ENCODE data around the gene ALS2. TPM values are rescaled to one million over a fixed set of nuclear protein-coding genes. Genes with fewer than 3 reads are reported as not detected.
"Not testable (repeated sequence)": the region's sequence is repeated elsewhere in the genome, so short reads cannot be mapped to it uniquely, and the experiment has no call there.

ALS2 gene
- total RNA-seq, 1 donor from 2014 or later = 57.5 TPM

DNA sequence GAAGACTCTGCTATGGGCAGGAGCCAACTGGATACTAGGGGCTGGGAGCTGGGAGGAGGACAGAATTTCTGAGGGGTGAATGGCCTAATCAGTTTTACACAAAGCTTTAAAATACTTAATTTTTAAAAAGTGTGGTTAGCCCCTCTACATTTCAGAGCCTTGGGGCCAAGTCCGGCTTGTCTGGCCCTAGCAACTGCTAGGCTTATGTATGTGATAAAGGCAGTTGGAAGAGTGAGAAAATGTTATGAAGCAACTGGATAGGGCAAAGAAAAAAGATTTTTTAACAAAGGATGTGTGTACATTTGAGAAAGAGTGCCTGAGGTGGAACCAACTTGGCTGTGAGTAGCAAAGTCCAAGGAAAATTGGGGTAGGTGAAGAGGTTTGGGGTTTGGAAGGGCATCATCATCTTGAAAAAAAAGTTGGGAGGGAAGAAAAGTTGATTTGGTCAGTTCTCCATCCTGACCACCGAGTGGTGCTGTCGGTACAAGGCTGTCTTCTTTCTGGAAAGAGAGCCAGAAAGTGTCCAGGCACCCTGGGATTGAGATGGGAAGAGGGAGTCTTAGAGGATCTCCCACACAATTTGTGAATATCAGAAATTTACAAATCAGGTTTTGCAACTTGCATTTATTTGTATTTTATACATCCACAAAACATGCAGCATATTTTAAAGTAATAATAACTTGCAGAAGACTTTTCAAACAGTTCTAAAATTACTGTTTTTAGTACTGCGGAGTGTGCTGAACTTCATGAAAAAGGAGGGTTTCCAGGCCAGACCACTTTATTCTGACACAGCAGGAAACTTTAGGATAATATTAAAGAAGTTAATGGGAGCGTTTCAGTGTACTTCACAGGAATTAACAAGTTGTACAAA lies 15.1 kb upstream of the ALS2 start:
- DNase-seq (ENCODE audit: low spot score in 2 of 2) (peak; percentile 19 to 65), FAIRE-seq (no peak)

DNA sequence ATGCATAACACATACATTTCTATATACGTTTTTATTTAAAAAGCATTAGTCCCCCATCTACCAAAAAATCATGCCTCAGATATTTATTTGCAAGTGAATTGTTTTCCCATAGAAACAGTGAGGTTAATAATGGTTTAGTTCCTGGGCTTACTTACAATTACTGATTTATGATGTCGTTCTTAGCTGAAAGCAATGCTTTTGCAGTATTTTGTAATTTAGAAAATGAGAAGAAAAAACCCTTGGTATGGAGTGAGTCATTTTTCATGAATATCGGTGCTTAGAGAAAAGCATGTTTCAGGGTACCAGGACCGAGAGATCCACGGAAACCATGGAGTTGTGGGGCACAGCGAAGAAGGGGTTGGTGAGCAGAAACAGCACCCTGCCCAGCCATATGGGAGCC lies 13.6 kb upstream of the ALS2 start:
- no peak for FAIRE-seq
- no peak for DNase-seq (ENCODE audit: low spot score in 2 of 2)

DNA sequence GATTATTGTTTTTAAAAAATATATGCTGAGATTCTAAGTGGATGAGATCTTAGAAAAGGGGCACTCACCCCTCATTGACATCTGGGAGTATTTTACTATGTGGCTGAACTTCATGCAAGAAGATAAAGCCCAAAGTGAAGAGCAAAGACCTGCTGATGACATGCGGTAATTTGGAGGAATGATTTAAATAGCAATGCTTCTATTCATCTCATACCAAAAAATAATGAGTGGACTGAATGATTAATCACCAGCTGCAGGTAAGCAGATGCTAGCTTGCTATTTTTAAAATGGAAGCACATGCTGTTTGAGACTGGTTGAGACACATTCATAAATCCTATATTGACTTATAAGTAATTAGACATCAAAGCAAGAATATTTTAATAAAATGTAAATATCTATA lies 12.9 kb upstream of the ALS2 start:
- FAIRE-seq = no peak

DNA sequence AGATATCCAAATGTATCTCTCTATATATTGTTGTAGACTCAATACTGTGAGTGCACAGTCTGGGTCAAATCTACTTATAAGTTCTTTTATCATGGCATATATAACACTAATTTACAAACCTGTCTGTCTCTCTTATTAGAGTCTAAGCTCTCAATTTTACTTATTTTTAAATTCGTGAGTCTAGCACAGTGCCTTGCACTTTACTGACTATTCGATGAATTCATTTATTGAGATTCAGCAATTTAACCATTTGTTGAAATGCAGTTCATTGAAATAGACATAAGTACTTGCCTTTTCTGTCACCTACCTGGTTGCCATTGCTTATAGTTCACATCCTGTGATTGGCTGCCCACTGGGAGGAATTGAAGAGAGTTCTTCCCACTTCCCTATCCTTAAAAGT lies 10.3 kb upstream of the ALS2 start:
- FAIRE-seq (no peak), DNase-seq (ENCODE audit: low spot score in 2 of 2) (no peak)

More for the DNA sequence above, 12.9 kb upstream of the ALS2 start:
- DNase-seq (ENCODE audit: low spot score in 2 of 2) = no peak

DNA sequence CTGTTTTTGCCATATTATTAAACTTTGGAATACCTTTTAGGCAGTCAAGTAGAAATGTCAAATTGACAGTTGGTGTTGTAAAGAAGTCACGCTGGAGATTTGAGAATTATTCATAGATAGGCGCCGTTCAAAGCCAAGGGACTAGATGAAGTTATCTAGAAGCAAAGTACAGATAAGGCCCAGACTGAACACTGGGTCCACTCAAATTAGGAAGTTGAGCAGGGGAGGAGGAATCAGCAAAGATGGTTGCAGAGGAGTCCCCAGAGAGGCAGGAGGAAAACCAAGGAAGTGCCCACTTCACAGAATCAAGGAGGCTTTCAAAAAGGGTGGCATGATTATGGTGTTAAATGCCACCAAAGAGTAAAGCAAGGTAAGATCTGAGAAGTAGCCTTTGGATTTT lies 9.6 kb upstream of the ALS2 start:
- FAIRE-seq (no peak), DNase-seq (ENCODE audit: low spot score in 2 of 2) (no peak)

DNA sequence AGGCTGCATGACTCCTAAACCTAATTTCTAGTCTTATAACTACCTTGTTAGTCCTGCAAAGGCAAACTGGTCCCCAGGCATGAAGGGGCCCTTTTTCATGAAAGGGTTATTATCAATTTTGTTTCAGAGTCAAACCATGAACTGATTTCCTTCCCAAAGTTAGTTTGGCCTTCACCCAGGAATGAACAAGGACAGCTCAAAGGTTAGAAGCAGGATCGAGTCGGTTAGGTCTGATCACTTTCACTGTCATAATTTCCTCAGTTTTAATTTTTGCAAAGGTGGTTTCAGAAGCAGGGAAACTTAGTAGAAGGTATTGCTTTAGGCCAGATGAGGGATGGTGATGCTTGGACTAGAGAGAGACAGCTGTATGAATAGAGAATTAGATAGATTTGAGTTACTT lies 8.7 kb upstream of the ALS2 start:
- FAIRE-seq (no peak), DNase-seq (ENCODE audit: low spot score in 2 of 2) (no peak)

DNA sequence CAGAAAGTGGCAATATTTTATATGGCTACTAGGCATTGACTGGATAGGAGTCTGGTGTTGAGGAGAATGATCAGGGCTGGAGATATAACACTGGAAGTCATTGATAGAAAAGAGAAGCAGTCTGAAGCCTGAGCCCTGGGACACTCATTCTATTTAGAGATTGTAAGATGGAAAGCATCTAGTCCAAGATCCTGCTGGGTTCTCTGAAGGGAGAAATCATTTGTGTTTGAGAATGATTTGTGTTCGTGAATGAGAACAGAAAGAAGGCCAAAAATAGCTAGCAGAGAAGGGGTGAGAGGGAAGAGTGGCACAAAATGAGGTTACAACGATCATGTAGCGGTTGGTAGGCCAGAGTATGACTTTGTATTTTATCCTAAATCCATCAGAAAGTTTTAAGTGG lies 7.6 kb upstream of the ALS2 start:
- DNase-seq (ENCODE audit: low spot score in 2 of 2) (no peak), FAIRE-seq (no peak)

DNA sequence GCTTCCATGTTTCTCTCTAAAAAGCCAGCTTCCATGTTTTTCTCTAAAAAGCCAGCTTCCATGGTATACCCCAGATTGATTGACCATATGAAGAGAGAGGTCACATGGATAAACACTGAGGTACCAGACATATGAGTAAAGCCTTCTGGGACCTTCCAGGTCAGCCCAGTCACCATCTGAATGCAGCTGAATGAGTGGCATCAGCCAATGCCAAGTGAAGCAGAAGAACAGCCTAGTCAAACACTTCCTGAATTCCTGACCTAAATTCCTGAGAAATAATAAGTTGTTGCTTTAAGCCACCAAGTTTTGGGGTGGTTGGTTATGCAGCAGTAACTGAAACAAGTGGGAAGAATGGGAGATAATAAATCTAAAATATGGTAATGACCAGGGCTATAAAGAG lies 5.7 kb upstream of the ALS2 start:
- DNase-seq (ENCODE audit: low spot score in 2 of 2) = no peak
- no peak for FAIRE-seq

DNA sequence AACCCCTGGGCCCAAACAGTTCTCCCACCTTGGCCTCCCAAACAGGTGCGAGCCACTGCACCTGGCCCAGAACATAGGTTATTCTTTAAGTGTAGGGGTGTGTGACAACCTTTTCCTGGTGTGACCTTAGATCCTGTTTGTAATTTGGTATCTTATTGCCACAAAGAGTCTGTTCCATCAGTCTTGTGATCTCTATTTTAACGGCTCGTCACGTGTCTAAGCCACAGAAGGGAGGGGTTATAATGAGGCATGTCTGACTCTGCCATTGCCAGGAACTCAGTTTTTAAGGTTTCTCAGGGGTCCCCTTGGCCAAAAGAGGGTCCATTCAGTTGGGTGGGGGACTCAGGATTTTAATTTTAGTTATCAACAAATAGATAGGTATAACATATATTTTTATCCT lies 4.4 kb upstream of the ALS2 start:
- FAIRE-seq (no peak), DNase-seq (ENCODE audit: low spot score in 2 of 2) (no peak)

DNA sequence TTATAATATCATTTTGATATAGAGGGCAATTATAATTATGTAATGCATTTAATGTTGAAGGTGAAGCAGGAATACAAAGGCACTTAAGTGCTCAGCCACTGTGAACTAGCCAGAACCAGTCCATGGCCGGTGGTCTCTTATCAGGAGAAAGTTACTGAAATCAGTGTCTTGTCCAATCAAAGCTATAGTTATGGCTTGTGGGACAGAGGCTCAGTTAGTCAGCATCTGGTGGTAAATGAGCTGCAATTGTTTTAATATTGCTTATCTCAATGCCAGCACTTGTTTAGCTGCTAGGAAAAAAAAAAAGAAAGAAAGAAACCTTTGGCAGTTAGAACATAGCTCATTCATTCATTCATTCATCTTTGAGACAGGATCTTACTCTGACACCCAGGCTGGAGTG lies 3.8 kb upstream of the ALS2 start:
- FAIRE-seq = no peak
- DNase-seq (ENCODE audit: low spot score in 2 of 2) = no peak

DNA sequence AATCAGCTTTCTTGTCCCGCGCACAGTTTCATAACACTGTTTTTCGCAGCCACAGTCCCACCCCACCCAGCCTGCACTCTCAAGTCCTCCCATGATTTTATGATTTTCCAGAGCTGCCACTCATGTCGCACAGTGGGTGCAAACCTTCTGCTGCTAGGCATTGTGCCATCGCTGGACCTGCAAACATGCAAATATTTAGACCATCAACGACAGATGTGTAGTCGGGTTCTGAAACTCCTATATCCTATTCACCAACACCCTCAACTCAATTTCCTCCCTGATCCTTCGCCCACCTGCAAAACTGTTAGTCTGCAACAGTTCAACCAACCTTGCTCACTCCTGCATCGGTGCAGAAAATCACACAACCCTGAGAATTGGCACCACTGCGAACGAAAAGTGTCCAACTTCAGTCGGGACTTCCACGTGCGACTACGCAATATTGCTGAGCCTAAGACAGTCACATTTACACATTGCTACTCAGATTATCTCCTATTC lies 871 bp upstream of the ALS2 start:
- DNase-seq (ENCODE audit: low spot score in 2 of 2) (peak in 1 of 2 donors; percentile 8), FAIRE-seq (no peak)

DNA sequence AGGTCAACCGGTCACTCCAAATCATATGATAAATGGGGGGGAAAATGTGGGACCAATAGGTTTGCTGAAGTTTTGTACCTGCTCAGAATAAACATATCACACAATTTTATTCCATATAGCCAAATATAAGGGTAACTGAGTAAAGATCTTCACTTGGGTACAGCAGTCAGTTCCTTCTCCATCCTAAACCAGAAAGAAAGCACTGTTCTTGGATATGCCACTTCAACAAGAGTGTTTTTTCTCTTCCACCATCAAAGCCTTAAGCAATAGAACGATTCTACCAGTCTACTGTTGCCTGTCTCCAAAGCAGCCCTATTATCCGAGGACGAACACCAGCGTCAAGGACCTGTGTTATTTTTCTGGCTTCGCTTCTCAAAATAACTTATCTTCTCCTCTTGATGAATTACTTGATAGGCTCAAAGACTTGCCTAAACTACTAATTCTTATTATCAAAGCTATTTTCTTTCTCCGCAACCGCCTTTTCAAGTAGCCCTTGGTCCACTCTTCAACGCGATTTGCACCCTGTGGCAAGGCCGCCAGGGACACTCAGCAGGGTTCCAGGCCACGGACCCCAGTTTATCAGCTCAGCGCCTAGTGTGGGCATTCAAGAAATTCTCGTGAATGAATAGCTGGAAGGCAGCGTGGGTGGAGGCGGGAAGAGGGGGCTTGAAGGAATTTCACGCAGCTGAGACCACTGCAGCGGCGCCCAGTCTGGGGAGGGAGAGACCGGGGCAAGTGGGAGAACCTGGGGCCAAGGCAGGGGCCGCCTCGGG lies 646 bp downstream of the ALS2 start:
- DNase-seq (ENCODE audit: low spot score in 2 of 2) = peak in 1 of 2 donors; percentile 5
- FAIRE-seq = no peak

DNA sequence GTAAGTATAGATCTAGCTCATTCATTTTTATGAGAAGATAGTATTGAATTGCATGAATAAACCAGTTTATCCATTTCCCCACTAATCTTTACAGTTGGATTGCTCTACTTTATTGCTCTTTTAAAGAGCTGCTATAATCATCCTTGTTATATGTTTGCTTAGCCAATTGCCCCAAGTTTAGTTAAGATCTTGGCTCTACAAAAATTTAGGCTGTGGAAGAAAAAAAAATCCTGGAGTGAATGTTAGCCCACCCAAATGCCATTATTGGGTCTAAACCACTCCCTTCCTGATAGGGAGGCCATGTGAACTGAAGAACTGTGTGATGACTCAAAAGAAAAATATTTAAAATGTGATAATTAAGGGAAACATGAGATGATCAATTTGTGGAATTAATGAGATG lies 2.9 kb downstream of the ALS2 start:
- DNase-seq (ENCODE audit: low spot score in 2 of 2) (no peak), FAIRE-seq (no peak)

DNA sequence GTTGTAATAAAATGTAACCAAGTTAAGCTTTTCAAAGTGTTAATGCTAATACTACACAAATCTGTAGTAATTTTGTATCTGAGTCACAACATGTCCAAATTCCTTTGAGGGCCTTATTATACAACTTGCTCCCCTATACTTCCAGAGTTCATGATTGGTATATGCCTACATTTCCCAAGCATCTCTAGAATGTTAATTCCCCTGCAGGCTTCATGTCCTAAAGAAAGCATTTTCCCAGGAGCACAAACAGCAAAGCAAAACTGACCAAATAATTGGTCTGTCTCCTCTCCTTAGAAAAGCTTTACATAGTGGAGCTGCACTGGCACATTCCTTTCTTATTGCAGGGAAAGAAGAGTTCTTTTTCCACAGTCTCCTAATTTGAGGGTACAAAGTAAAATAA lies 3.7 kb downstream of the ALS2 start:
- FAIRE-seq = no peak
- DNase-seq (ENCODE audit: low spot score in 2 of 2) = no peak

DNA sequence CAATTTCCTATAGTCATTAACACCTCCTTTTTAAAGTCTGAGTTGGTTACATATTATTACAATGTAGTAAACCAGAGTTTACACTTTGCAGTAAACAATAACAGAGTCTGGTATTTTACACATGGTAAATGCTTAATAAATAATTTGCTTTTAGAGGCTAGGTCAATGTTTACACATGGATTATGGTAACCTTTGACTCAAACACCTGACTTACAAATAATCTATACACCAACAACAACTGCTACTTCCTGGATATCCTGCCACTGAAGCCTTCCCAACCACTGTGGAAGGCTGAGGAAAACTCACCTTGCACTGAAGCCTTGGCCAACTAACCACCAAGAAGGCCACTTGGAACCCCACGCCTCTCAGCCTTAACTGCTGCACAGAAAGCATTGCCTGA lies 5.4 kb downstream of the ALS2 start:
- FAIRE-seq (no peak), DNase-seq (ENCODE audit: low spot score in 2 of 2) (no peak)

DNA sequence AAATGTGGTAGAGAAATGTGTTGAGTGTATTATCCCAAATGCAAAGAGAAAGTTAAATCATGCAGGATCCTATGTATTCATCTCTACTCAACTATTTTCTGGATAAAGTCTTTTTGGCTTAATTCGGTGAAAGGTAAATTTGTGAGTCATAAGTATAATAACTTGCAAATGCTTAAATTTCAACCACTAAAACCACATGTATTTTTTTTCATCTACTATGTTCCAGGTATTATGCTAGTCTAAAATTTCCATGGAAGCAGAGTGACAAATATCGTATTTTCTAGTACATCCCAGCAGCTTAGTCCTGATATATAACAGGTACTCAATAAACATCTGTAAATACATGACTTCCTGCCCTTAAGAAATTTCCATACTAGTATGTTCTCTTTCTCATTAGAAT lies 6.2 kb downstream of the ALS2 start:
- FAIRE-seq = no peak
- no peak for DNase-seq (ENCODE audit: low spot score in 2 of 2)

DNA sequence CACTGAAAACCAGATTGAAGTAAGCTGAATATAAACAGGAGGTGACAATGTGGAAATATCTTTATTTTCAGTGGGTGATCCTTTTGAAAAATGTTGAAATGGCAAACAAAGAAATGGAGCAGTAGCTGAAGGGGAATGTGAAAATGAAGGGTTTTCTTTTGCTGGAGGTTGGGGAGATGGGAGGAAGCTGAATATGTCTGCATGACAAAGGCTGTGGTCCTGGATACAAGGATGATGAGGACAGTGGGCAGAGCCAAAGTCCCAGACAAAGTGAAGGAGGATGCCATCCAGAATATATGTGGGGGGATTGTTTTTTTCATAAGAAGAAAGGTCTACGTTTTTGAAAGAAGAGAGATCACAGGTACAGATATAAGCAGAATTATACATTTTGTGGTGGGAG lies 6.7 kb downstream of the ALS2 start:
- no peak for DNase-seq (ENCODE audit: low spot score in 2 of 2)
- no peak for FAIRE-seq

DNA sequence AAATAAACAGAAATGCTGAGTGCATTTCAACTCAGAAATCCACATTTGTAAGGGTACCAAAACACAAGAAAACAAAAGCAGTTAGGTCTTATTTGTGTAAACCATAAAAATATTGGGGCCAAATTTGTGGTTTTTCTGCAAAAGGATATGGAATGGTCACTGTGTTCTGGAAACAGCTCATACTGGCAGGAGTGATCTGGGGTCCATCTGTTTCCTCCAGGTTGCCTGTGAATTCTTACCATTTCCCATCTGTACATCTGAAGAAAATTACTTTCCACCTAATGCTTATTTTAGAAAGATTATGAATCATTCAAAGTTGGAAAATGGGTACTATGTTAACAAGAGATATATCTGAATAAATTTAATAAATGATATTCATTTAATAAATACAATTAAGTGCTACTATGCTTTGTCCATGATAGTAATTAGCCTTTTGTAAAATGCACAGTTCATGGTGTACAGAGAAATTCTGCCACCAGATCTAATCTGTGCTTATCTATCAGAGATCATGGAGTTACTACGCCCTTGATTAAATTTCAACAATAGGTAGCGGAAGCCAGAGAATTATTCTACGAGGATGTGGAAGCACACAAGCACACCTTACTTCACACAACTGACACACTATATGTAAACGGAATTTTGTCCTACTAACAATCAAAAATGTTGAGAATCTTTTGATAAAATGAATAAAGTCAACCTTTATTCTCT lies 10.9 kb downstream of the ALS2 start:
- no peak for FAIRE-seq
- DNase-seq (ENCODE audit: low spot score in 2 of 2) = no peak

DNA sequence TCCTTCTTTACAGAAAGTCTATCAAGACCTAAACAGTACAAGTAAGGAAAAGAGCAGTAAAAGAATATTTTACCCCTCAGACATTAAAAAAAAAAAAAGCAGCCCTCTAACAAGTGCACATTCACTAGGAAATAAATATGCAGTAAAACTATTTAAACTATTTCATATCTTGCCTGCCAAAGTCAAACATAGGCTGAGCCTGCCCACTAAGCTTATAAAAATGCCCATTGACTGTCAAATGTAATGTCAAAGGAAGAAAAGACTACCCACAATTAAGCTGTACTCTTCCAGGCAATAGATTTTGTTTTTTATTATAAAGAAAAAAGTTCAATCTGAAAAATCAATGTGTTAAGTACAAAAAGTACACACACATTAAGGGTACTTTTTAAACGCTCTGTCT lies 11.8 kb downstream of the ALS2 start:
- DNase-seq (ENCODE audit: low spot score in 2 of 2) = no peak
- no peak for FAIRE-seq

DNA sequence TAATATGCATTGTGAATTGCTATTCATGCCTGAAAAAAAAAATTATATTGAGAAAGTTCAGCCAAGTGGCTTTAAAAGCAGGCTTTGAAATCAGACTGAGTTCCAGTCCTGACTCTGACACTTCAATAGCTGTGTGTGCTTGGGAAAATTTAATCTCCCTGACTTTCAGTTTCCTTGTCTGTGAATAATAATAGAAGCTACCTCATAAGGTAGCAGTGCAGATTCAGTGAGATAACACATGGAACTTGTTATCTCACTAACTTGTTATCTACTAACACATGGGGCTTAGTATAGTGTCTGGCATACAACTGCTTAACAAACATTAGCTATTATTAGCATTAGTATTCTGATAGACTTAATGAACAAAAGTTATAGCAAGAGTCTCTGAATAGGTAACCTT lies 14.9 kb downstream of the ALS2 start:
- FAIRE-seq = no peak
- no peak for DNase-seq (ENCODE audit: low spot score in 2 of 2)

DNA sequence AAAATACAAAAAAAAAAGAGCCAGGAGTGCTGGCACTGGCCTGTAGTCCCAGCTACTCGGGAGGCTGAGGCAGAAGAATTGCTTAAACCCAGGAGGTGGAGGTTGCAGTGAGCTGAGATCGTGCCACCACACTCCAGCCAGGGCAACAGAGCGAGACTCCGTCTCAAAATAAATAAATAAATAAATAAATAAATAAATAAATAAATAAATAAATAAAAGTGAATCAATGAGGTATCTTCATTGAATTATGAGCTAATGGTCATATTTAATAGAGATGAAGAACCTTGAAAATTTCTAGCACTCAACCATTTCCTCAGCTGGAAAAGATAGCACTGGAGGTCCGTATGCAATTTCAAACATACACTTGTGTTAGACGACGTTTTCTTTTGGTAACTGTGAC lies 16.3 kb downstream of the ALS2 start:
- not testable (repeated sequence) for FAIRE-seq; DNase-seq (ENCODE audit: low spot score in 2 of 2)
